ENCODE data around the gene RANBP10. TPM values are rescaled to one million over a fixed set of nuclear protein-coding genes. Genes with fewer than 3 reads are reported as not detected.
"Not testable (repeated sequence)": the region's sequence is repeated elsewhere in the genome, so short reads cannot be mapped to it uniquely, and the experiment has no call there.

Gene RANBP10
- total RNA-seq, 6 experiments from 2014 or later, result 15.1 to 38.4 (median 22.7) TPM

DNA sequence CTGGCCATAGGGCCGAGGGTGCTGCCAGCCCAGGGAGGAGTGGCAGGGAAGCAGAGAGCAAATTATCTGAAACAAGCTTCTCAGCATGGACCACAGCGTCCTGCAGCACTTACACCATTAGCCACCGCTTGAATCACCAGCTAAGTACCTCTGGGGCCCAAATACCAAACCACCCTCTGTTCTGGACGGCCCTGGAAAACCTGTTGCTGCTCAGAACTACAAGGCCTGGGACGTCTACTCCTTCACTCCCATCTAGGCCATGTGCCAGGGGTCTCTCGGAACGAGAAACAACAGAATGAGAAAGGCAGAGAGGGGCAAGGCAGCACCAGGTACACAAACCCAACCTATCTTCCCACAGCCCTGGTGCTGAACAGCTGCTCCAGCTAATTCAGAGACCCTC, 47.4 kb downstream of the RANBP10 start:
- Histone ChIP-seq H3K27me3 (no peaks in the 10 kb centered on the region), H3K4me3 (no peak overlapping the region), H3K9me3 (no peaks in the 10 kb centered on the region), H3K27ac (peak overlapping the region in 1 of 3 donors; percentile 57), H3K4me1 (peaks cover 0 to 33% (median 14%) of the 10 kb centered on the region in 4 donors), H3K36me3 (no peaks in the 10 kb centered on the region)
- WGBS (ENCODE audit: insufficient coverage, low coverage, low lambda C conversion rate, missing lambda C conversion rate), result 72% methylated on average over 3 of the region's 7 CpGs
- no peak for DNase-seq
- TF ChIP-seq, protein P1, sequence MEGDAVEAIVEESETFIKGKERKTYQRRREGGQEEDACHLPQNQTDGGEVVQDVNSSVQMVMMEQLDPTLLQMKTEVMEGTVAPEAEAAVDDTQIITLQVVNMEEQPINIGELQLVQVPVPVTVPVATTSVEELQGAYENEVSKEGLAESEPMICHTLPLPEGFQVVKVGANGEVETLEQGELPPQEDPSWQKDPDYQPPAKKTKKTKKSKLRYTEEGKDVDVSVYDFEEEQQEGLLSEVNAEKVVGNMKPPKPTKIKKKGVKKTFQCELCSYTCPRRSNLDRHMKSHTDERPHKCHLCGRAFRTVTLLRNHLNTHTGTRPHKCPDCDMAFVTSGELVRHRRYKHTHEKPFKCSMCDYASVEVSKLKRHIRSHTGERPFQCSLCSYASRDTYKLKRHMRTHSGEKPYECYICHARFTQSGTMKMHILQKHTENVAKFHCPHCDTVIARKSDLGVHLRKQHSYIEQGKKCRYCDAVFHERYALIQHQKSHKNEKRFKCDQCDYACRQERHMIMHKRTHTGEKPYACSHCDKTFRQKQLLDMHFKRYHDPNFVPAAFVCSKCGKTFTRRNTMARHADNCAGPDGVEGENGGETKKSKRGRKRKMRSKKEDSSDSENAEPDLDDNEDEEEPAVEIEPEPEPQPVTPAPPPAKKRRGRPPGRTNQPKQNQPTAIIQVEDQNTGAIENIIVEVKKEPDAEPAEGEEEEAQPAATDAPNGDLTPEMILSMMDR (IDR thresholded peaks at IDR 0.05), result no peak
- no peak for TF ChIP-seq POLR2A (IDR thresholded peaks at IDR 0.05)
- no peak for ATAC-seq
- intact Hi-C loops (cut with DNase I), result no loop called here

DNA sequence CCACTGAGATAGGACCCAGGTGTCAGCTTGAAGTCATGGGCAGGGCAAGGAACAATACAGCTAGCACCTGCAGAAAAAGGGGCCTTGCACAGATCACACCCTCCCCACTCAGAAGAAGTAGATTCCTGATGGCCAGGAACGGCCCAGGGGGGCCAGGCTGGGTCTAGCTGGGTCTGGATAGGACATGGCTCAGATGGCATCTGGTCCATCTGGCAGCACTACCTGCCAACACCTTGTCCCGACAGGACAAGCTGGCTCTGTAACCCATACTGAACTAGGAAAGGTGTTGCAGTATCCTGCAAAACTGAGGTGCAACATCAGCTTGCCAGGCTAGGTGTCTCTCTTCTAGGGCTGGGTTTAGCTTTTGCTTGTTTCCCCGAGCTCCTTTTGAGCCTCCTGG, 48.4 kb downstream of the RANBP10 start:
- intact Hi-C loops (cut with DNase I), result no loop called here

DNA sequence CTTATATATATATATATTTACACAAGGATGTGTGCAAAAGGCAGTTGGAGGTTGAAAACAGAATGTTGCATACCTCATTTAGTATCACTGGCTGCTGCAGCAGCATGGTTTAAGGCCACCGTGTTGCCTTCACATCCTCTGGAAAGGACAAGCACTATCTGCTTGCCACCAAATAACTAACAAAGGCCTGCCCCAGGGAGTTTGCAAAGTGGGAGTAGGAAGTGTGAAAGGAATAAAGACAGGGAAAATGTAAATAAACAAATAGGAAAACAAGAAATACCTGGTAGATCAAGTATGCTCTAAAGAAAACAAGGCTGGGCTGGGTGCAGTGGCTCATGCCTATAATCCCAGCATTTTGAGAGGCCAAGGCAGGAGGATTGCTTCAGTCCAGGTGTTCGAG, 53.7 kb downstream of the RANBP10 start:
- Histone ChIP-seq H3K4me1 (no peaks in the 10 kb centered on the region), H3K4me3 (no peak overlapping the region), H3K9me3 (no peaks in the 10 kb centered on the region), H3K27ac (no peak overlapping the region), H3K27me3 (no peaks in the 10 kb centered on the region), H3K36me3 (peaks cover 0 to 11% (median 0%) of the 10 kb centered on the region in 4 donors)
- intact Hi-C loops (cut with DNase I), result no loop called here
- no peak for DNase-seq
- no peak for ATAC-seq
- no peak for TF ChIP-seq POLR2A (IDR thresholded peaks at IDR 0.05)
- TF ChIP-seq, protein P1 (IDR thresholded peaks at IDR 0.05), result no peak
- WGBS (ENCODE audit: insufficient coverage, low coverage, low lambda C conversion rate, missing lambda C conversion rate), result 92% methylated on average over 2 of the region's 2 CpGs

More for the DNA sequence above, 48.4 kb downstream of the RANBP10 start:
- no peak overlapping the region for H3K4me3 ChIP-seq
- no peak overlapping the region for H3K27ac ChIP-seq
- H3K9me3 ChIP-seq, result no peaks in the 10 kb centered on the region
- no peak for TF ChIP-seq POLR2A (IDR thresholded peaks at IDR 0.05)
- TF ChIP-seq, protein P1 (IDR thresholded peaks at IDR 0.05), result no peak
- H3K4me1 ChIP-seq, result peaks cover 0 to 29% (median 13%) of the 10 kb centered on the region in 4 donors
- 83% methylated on average over 2 of the region's 3 CpGs for WGBS (ENCODE audit: insufficient coverage, low coverage, low lambda C conversion rate, missing lambda C conversion rate)
- ATAC-seq (no peak), DNase-seq (no peak)
- peaks cover 0 to 5% (median 0%) of the 10 kb centered on the region in 4 donors for H3K36me3 ChIP-seq
- no peaks in the 10 kb centered on the region for H3K27me3 ChIP-seq

DNA sequence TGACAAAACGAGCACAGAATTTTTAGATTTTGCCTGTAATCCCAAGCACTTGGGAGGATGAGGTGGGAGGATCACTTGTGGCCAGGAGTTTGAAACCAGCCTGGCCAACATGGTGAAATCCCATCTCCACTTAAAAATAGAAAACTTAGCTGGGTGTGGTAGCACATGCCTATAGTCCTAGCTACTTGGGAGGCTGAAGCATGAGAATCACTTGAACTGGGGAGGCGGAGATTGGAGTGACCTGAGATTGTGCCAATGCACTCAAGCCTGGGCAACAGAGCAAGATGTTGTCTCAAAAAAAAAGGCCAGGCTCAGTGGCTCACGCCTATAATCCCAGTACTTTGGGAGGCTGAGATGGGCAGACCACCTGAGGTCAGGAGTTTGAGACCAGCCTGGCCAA, 55.0 kb downstream of the RANBP10 start:
- intact Hi-C loops (cut with DNase I), result not testable (repeated sequence)

DNA sequence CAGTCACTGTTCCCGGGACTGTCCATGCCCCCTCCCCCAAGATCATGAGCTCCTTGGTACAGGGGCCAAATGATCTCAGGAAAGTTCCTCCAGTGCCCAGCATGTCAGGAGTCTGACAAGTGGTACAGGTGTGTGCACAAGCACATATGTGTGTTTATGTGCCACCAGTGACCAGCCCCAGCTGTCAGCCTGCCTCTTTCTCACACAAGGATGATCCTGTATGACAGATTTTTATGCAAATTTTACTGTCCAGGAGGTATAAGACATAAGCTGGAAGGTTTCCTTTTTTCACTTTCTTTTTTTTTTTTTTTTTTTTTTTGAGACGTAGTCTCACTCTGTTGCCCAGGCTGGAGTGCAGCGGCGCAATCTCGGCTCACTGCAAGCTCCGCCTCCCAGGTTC, 55.9 kb downstream of the RANBP10 start:
- H3K4me3 ChIP-seq, result no peak overlapping the region
- TF ChIP-seq POLR2A (IDR thresholded peaks at IDR 0.05), result no peak
- TF ChIP-seq, protein P1 (IDR thresholded peaks at IDR 0.05), result no peak
- WGBS (ENCODE audit: insufficient coverage, low coverage, low lambda C conversion rate, missing lambda C conversion rate), result 89% methylated on average over 3 of the region's 6 CpGs
- DNase-seq, result no peak
- H3K27me3 ChIP-seq, result no peaks in the 10 kb centered on the region
- H3K4me1 ChIP-seq, result no peaks in the 10 kb centered on the region
- peaks cover 0 to 16% (median 0%) of the 10 kb centered on the region in 4 donors for H3K36me3 ChIP-seq
- H3K9me3 ChIP-seq, result no peaks in the 10 kb centered on the region
- no peak for ATAC-seq
- no peak overlapping the region for H3K27ac ChIP-seq
- intact Hi-C loops (cut with DNase I), result no loop called here

More for the DNA sequence above, 55.0 kb downstream of the RANBP10 start:
- H3K27ac ChIP-seq, ATAC-seq, H3K4me1 ChIP-seq, H3K9me3 ChIP-seq, H3K27me3 ChIP-seq, DNase-seq, H3K4me3 ChIP-seq: not testable (repeated sequence)
- peaks cover 0 to 16% (median 0%) of the 10 kb centered on the region in 4 donors for H3K36me3 ChIP-seq
- WGBS (ENCODE audit: insufficient coverage, low coverage, low lambda C conversion rate, missing lambda C conversion rate), result 98% methylated on average over 3 of the region's 3 CpGs

Measured in right lobe of liver (tissue), 6 donors.